ENCODE data around the gene DDX24. TPM values are rescaled to one million over a fixed set of nuclear protein-coding genes. Genes with fewer than 3 reads are reported as not detected.

Gene DDX24
- total and polyA plus RNA-seq, 9 of the 15 experiments (the other 6 are each of a cell fraction or from before 2014, with no cell fraction given) = 82.4 to 175 (median 122) TPM

- TF ChIP-seq, protein P1, sequence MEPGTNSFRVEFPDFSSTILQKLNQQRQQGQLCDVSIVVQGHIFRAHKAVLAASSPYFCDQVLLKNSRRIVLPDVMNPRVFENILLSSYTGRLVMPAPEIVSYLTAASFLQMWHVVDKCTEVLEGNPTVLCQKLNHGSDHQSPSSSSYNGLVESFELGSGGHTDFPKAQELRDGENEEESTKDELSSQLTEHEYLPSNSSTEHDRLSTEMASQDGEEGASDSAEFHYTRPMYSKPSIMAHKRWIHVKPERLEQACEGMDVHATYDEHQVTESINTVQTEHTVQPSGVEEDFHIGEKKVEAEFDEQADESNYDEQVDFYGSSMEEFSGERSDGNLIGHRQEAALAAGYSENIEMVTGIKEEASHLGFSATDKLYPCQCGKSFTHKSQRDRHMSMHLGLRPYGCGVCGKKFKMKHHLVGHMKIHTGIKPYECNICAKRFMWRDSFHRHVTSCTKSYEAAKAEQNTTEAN (CRISPR knock-in tag; IDR thresholded peaks at IDR 0.05) = no peak
- TF ChIP-seq STAT5B (CRISPR knock-in tag; IDR thresholded peaks at IDR 0.05) (no peak), L3MBTL2 (IDR thresholded peaks at IDR 0.05) (peak; percentile 38; the same call in 1 of the 2 replicates), CREB3 (tag; conservative IDR thresholded peaks at IDR 0.05; ENCODE audit: low read depth) (no peak), BRD4 (IDR thresholded peaks at IDR 0.05) (no peak), NRF1 (conservative IDR thresholded peaks at IDR 0.05 in 1 of 2, IDR thresholded peaks at IDR 0.05 in 1 of 2) (peak; percentile 19 to 24; a peak in 1 of 4 replicates), ZNF184 (CRISPR knock-in tag; IDR thresholded peaks at IDR 0.05) (no peak), TBP (optimal IDR thresholded peaks at IDR 0.05; ENCODE audit: low read depth, low read length) (peak; percentile 20), GTF2F1 (IDR thresholded peaks at IDR 0.05; ENCODE audit: low read depth, low read length) (no peak), CBX2 (IDR thresholded peaks at IDR 0.05; ENCODE audit: insufficient read depth, low read length, poor library complexity, severe bottlenecking) (no peak), SNAPC5 (CRISPR knock-in tag; IDR thresholded peaks at IDR 0.05) (no peak), SAFB2 (IDR thresholded peaks at IDR 0.05; ENCODE audit: borderline replicate concordance, low read depth, low read length, severe bottlenecking) (no peak), RBM17 (IDR thresholded peaks at IDR 0.05; ENCODE audit: borderline replicate concordance, low read depth, low read length) (no peak), CBX1 (IDR thresholded peaks at IDR 0.05; ENCODE audit: low read depth) (no peak), POLR3G (IDR thresholded peaks at IDR 0.05; ENCODE audit: extremely low read depth, insufficient read length, insufficient replicate concordance) (no peak), MTA1 (IDR thresholded peaks at IDR 0.05; ENCODE audit: borderline replicate concordance) (no peak), KDM1A (IDR thresholded peaks at IDR 0.05) (no peak), MTA2 (IDR thresholded peaks at IDR 0.05; ENCODE audit: low read depth) (no peak), ZNF174 (CRISPR knock-in tag; IDR thresholded peaks at IDR 0.05) (no peak), MAFG (tag; conservative IDR thresholded peaks at IDR 0.05) (no peak)
- TF ChIP-seq, protein P2, sequence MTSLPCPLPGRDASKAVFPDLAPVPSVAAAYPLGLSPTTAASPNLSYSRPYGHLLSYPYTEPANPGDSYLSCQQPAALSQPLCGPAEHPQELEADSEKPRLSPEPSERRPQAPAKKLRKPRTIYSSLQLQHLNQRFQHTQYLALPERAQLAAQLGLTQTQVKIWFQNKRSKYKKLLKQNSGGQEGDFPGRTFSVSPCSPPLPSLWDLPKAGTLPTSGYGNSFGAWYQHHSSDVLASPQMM (CRISPR knock-in tag; IDR thresholded peaks at IDR 0.05) = no peak
- TF ChIP-seq, protein P3, sequence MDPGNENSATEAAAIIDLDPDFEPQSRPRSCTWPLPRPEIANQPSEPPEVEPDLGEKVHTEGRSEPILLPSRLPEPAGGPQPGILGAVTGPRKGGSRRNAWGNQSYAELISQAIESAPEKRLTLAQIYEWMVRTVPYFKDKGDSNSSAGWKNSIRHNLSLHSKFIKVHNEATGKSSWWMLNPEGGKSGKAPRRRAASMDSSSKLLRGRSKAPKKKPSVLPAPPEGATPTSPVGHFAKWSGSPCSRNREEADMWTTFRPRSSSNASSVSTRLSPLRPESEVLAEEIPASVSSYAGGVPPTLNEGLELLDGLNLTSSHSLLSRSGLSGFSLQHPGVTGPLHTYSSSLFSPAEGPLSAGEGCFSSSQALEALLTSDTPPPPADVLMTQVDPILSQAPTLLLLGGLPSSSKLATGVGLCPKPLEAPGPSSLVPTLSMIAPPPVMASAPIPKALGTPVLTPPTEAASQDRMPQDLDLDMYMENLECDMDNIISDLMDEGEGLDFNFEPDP (CRISPR knock-in tag; IDR thresholded peaks at IDR 0.05) = no peak
These were observed 54.7 kb downstream of the DDX24 start, which contains the start of gene OTUB2 (continued) for GRCh38 chr14:94026173-94026888.
